Measurements from ENCODE around the gene GALNTL6.

GRCh38 chr4:172845281-172845680, 1032.1 kb downstream of the GALNTL6 start:
- no peak for TF ChIP-seq CTCF (IDR thresholded peaks at IDR 0.05)
- no peak for TF ChIP-seq POLR2A (IDR thresholded peaks at IDR 0.05)
- TF ChIP-seq POLR2AphosphoS5 (IDR thresholded peaks at IDR 0.05): no peak
